GM19099 (cell line): ENCODE data around the gene TMEM219.

Experiments used
- POLR2A ChIP-seq: IDR thresholded peaks from 3 replicates; pipeline ENCODE4 v1.6.1; 2011; ENCODE audit warnings: low read depth; ENCODE audit not compliant: insufficient read length; ENCODE audit errors: extremely low read depth

TMEM219 gene

GRCh38 chr16:29995911-29996765 is 34.3 kb downstream of the TMEM219 start, which contains the start of gene INO80E:
INO80E (plus strand) TSS chr16:29996241; CDS start chr16:29996311, 70 bp downstream.
- TF ChIP-seq POLR2A: peak; percentile 74

- TF ChIP-seq POLR2A: no peak
These were observed 34.9 kb downstream of the TMEM219 start for GRCh38 chr16:29996766-29997250.

- TF ChIP-seq POLR2A: no peak
These were observed 37.7 kb downstream of the TMEM219 start for GRCh38 chr16:29999605-30000004.

GRCh38 chr16:30000735-30001631 is 39.1 kb downstream of the TMEM219 start:
- no peak for TF ChIP-seq POLR2A

- no peak for TF ChIP-seq POLR2A
These were observed 40.9 kb downstream of the TMEM219 start for GRCh38 chr16:30002614-30003346.

- no peak for TF ChIP-seq POLR2A
These were observed 42.0 kb downstream of the TMEM219 start for GRCh38 chr16:30003670-30004423.

GRCh38 chr16:30004424-30004776 is 42.5 kb downstream of the TMEM219 start:
- TF ChIP-seq POLR2A: no peak

GRCh38 chr16:30004811-30005242 is 42.9 kb downstream of the TMEM219 start:
- no peak for TF ChIP-seq POLR2A

- TF ChIP-seq POLR2A: no peak
These were observed 43.6 kb downstream of the TMEM219 start for GRCh38 chr16:30005341-30006094.

- TF ChIP-seq POLR2A: no peak
These were observed 44.2 kb downstream of the TMEM219 start for GRCh38 chr16:30006095-30006473.

GRCh38 chr16:30006659-30007377 is 44.9 kb downstream of the TMEM219 start:
- no peak for TF ChIP-seq POLR2A

- TF ChIP-seq POLR2A: no peak
These were observed 45.6 kb downstream of the TMEM219 start for GRCh38 chr16:30007378-30007895.
